Uterus (tissue), 4 donors: ENCODE results near the gene NCBP2L. TPM values are rescaled to one million over a fixed set of nuclear protein-coding genes. Genes with fewer than 3 reads are reported as not detected.

Experiments used
- DNase-seq, 2 donors: peaks; one replicate each; pipeline ENCODE4 v3.0.0-alpha.2; 2019 to 2020
- H3K27ac ChIP-seq, 2 donors: fragments of 200-600 bp; sonication (generic); 1 replicate in 1 of 2; 2 replicates in 1 of 2; pipeline ENCODE4 v1.5.1; 2016 to 2018
- H3K27me3 ChIP-seq, 2 donors: fragments of 200-600 bp; sonication (generic); one replicate each; pipeline ENCODE4 v1.5.1; 2018 to 2019; ENCODE audit warnings: control low read depth in 1 of 2
- H3K36me3 ChIP-seq, 2 donors: fragments of 200-600 bp; sonication (generic); one replicate each; pipeline ENCODE4 v1.5.1; 2019; ENCODE audit warnings: control low read depth in 1 of 2
- H3K4me1 ChIP-seq, 2 donors: fragments of 200-600 bp; sonication (generic); one replicate each; pipeline ENCODE4 v1.5.1; 2018 to 2019; ENCODE audit warnings: control low read depth in 1 of 2
- H3K4me3 ChIP-seq, 2 donors: fragments of 200-600 bp; sonication (generic); 1 replicate in 1 of 2; 2 replicates in 1 of 2; pipeline ENCODE4 v1.5.1; 2018 to 2019; ENCODE audit warnings: mild to moderate bottlenecking in 1 of 2
- H3K9me3 ChIP-seq, 2 donors: fragments of 200-600 bp; sonication (generic); one replicate each; pipeline ENCODE4 v1.5.1; 2019; ENCODE audit warnings: control low read depth in 1 of 2
- CTCF ChIP-seq, 4 experiments: fragments of 200-600 bp in 2 of 4; fragments of 450-650 bp in 2 of 4; sonication (generic) in 2 of 4; IDR thresholded peaks; one replicate each; pipeline ENCODE4 v1.5.1; 2016 to 2019; ENCODE audit warnings: antibody characterized with exemption in 4 of 4, mild to moderate bottlenecking in 2 of 4, moderate library complexity in 1 of 4
- POLR2A ChIP-seq, 2 donors: fragments of 450-650 bp; IDR thresholded peaks; one replicate each; pipeline ENCODE4 v1.6.1; 2016; ENCODE audit warnings: antibody characterized with exemption in 2 of 2, mild to moderate bottlenecking in 1 of 2, moderate library complexity in 1 of 2
- intact Hi-C: fragments of 100-400 bp; cut with DNase I; formaldehyde crosslinking; loops from one replicate; pipeline ENCODE4 v1.15.1; 2023; ENCODE audit warnings: low total_unique reads
- total RNA-seq, 4 donors: library from RNA; depleted of rRNA in 3 of 4; stranded (reverse); fragments of >200 nt in 3 of 4; gene quantifications; one replicate each; pipeline versions ENCODE4 v1.1.0 to v1.2.4, GENCODE V29; 2014 to 2023
- donor health status: DM: yes; HTN: yes; CAD: no.

NCBP2L gene
- total RNA-seq, 4 donors from 2014 or later: not detected

DNA sequence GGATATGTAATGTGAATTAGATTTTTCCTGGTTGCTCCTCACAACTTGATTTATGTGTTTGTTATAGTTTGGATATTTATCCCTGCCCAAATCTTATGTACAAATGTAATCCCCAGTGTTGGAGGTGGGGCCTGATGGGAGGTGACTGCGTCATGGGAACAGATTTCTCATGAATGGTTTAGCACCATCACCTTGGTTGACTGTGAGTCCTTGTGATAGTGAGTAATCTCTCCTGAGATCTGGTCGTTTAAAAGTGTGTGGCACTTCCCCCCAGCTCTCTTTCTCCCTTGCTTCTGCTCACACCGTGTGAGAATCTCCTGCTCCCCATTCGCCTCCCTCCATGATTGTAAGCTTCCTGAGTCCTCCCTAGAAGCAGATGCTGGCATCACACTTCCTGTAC, 50.3 kb downstream of the NCBP2L start:
- no peaks in the 10 kb centered on the region for H3K9me3 ChIP-seq
- intact Hi-C loops: no loop called here
- H3K27ac ChIP-seq: peak overlapping the region; percentile 92 to 94
- no peaks in the 10 kb centered on the region for H3K36me3 ChIP-seq
- DNase-seq: no peak
- H3K4me1 ChIP-seq: no peaks in the 10 kb centered on the region
- H3K27me3 ChIP-seq: no peaks in the 10 kb centered on the region
- H3K4me3 ChIP-seq: no peak overlapping the region
- TF ChIP-seq POLR2A (IDR thresholded peaks at IDR 0.05) (no peak), CTCF (IDR thresholded peaks at IDR 0.05) (no peak)

DNA sequence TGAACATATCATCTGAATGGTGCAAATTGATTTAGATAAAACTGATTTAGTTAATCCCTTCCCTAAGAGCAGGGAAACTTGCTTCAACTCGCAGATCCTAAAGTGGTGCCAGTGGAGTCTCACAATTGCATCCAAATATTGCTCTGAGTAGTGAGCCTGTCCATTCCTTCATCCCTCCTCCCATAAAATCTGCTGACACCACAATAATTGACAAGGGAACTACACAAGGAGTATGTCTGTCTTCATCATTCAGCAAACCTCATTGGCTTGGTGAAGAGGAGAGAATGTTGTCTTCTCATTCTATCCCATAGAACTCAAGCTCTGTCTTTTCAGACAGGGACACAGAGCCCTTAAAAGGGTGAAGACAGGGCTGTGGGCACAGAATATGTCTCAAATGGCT, 52.3 kb downstream of the NCBP2L start:
- no peak for DNase-seq
- Histone ChIP-seq H3K4me1 (no peaks in the 10 kb centered on the region), H3K4me3 (no peak overlapping the region), H3K9me3 (no peaks in the 10 kb centered on the region), H3K27me3 (no peaks in the 10 kb centered on the region), H3K36me3 (no peaks in the 10 kb centered on the region), H3K27ac (no peak overlapping the region)
- intact Hi-C loops: no loop called here
- TF ChIP-seq CTCF (IDR thresholded peaks at IDR 0.05): no peak
- no peak for TF ChIP-seq POLR2A (IDR thresholded peaks at IDR 0.05)

DNA sequence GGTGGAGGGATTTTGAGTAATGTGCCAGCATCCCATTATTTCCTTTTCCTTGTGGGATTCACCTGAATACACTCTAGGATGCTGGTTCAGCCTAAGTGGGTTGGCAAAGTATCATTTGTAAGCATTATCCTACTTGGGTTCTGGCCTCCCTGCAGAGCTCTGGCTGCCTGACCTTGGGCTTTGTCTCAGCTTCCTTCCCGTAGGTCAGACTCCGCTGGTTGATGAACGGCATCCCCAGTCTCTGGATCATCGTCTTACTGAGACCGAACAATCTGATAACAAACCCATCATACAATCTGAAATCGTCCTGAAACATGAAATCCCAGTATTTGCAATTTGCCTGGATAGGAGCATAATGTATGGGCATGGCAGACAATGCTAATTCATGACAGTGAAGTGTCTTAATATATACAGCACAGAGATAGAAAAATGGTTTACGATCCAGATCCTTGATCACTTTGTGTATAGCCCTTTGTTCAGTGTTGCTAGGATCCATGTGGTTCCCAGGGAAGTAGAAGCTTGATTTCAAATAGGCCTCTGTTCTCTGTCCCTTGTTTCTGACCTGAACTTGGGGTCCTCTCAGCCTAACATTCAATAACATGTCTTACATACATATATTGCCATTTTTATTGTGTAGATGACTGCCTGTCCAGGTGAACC, 53.7 kb downstream of the NCBP2L start:
- Histone ChIP-seq H3K4me3 (no peak overlapping the region), H3K27me3 (no peaks in the 10 kb centered on the region), H3K9me3 (no peaks in the 10 kb centered on the region), H3K27ac (no peak overlapping the region), H3K4me1 (no peaks in the 10 kb centered on the region), H3K36me3 (no peaks in the 10 kb centered on the region)
- DNase-seq: no peak
- intact Hi-C loops: no loop called here
- no peak for TF ChIP-seq POLR2A (IDR thresholded peaks at IDR 0.05)
- TF ChIP-seq CTCF (IDR thresholded peaks at IDR 0.05): no peak

GRCh38 chrX:107834275-107835201, 57.0 kb downstream of the NCBP2L start:
- Histone ChIP-seq H3K4me1 (no peaks in the 10 kb centered on the region), H3K9me3 (no peaks in the 10 kb centered on the region), H3K36me3 (no peaks in the 10 kb centered on the region), H3K4me3 (no peak overlapping the region), H3K27me3 (no peaks in the 10 kb centered on the region), H3K27ac (no peak overlapping the region)
- TF ChIP-seq CTCF (IDR thresholded peaks at IDR 0.05): no peak
- TF ChIP-seq POLR2A (IDR thresholded peaks at IDR 0.05): no peak
- intact Hi-C loops: no loop called here
- no peak for DNase-seq

DNA sequence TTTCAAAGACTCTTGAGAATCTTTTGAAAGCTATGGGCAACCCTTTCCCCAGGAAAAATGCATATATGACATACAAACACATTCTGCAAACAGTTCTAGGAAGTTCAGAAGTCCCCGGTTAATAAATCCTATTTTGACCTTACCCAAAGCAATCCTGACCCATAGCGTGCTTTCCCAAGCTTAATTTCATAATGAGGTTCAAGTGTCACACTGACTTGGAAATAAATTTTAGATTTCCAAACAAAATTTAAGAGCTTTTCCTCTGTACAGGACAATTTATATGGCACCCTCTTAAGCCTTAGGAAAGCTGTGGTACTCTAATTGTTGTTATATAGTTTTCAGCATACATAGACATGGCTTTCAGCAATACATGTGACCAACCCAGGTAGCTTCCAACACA, 59.4 kb downstream of the NCBP2L start:
- no peaks in the 10 kb centered on the region for H3K27me3 ChIP-seq
- no peaks in the 10 kb centered on the region for H3K4me1 ChIP-seq
- no peak overlapping the region for H3K4me3 ChIP-seq
- intact Hi-C loops: no loop called here
- no peaks in the 10 kb centered on the region for H3K36me3 ChIP-seq
- H3K27ac ChIP-seq: no peak overlapping the region
- TF ChIP-seq CTCF (IDR thresholded peaks at IDR 0.05) (no peak), POLR2A (IDR thresholded peaks at IDR 0.05) (no peak)
- no peaks in the 10 kb centered on the region for H3K9me3 ChIP-seq
- no peak for DNase-seq
